K562 (cell line): ENCODE data around the gene PRKAR2B. TPM values are rescaled to one million over a fixed set of nuclear protein-coding genes. Genes with fewer than 3 reads are reported as not detected.

Source experiments
- ATF1 ChIP-seq, 2 experiments: fragments of 450-650 bp in 1 of 2; IDR thresholded peaks; 2 replicates each; pipeline ENCODE4 v1.6.1; 2016; ENCODE audit warnings: missing compliant biosample characterization in 1 of 2, missing genetic modification characterization in 1 of 2
- CEBPG ChIP-seq, 3 experiments: fragments of 200-800 bp in 1 of 3; sonication (Bioruptor generic) in 1 of 3; sonication (generic) in 1 of 3; formaldehyde crosslinking in 1 of 3; IDR thresholded peaks in 2 of 3; conservative IDR thresholded peaks in 1 of 3; 2 replicates each; pipeline versions ENCODE4 v1.6.1 to v1.8.0; 2016 to 2022; ENCODE audit warnings: missing compliant biosample characterization in 2 of 3, missing genetic modification characterization in 2 of 3, mild to moderate bottlenecking in 1 of 3, missing genetic modification reagents in 1 of 3
- CREBBP ChIP-seq: IDR thresholded peaks from one replicate; pipeline ENCODE4 v1.6.1; 2012; ENCODE audit warnings: low read depth, mild to moderate bottlenecking, control low read depth, inconsistent platforms, low read length
- KLF10 ChIP-seq: fragments of 250-450 bp; sonication (Bioruptor Pico); IDR thresholded peaks from 2 replicates; pipeline ENCODE4 v1.6.1; 2021; ENCODE audit warnings: matching md5 sums
- MTA3 ChIP-seq: fragments of 450-650 bp; formaldehyde crosslinking; IDR thresholded peaks from 2 replicates; pipeline ENCODE4 v1.6.1; 2017; ENCODE audit warnings: mild to moderate bottlenecking, borderline replicate concordance
- MTF1 ChIP-seq: fragments of 250-450 bp; sonication (Bioruptor Pico); IDR thresholded peaks from 2 replicates; pipeline ENCODE4 v1.9.0; 2021; ENCODE audit warnings: moderate library complexity, mild to moderate bottlenecking, inconsistent platforms, borderline replicate concordance
- POLR2G ChIP-seq: fragments of 200-400 bp; formaldehyde crosslinking; IDR thresholded peaks from 2 replicates; pipeline ENCODE4 v1.6.1; 2017; ENCODE audit warnings: low read depth, mild to moderate bottlenecking, antibody characterized with exemption, low read length, moderate library complexity
- ZKSCAN1 ChIP-seq: fragments of 150-350 bp; IDR thresholded peaks from 2 replicates; pipeline ENCODE4 v1.6.1; 2016; ENCODE audit warnings: low read depth, low read length
- ZNF146 ChIP-seq: IDR thresholded peaks from one replicate; pipeline ENCODE4 v1.6.1; 2018; ENCODE audit warnings: missing compliant biosample characterization; ENCODE audit not compliant: unreplicated experiment
- ZNF311 ChIP-seq: fragments of 250-450 bp; sonication (Bioruptor Pico); IDR thresholded peaks from 2 replicates; pipeline ENCODE4 v1.4.0; 2020; ENCODE audit warnings: mild to moderate bottlenecking, moderate library complexity
- polyA plus RNA-seq, 8 experiments: library from polyadenylated mRNA; depleted of rRNA in 4 of 8; stranded (reverse) in 5 of 8; unstranded in 3 of 8; fragments of >200 nt; fragmentation: Nextera tagmentation in 2 of 8; fragmentation: Illumina TruSeq in 1 of 8; extraction: Ambion mirVana in 2 of 8; extraction: Trizol in 1 of 8; gene quantifications; 2 replicates each; pipeline versions ENCODE4 v1.2.1 to v1.2.3, GENCODE V29; 2011 to 2014; ENCODE audit warnings: inconsistent platforms in 1 of 8, missing spikeins in 1 of 8
- total RNA-seq, 7 experiments: library from RNA; depleted of rRNA in 6 of 7; stranded (reverse); fragments of >200 nt in 6 of 7; fragmentation: Illumina TruSeq in 2 of 7; extraction: Trizol in 2 of 7; gene quantifications; 2 replicates each; pipeline versions ENCODE4 v1.2.1 to v1.2.3, GENCODE V29; 2011 to 2021; ENCODE audit warnings: low replicate concordance in 1 of 7
- TF ChIP-seq, protein P1 (sequence below): fragments of 250-450 bp; sonication (Bioruptor Pico); IDR thresholded peaks from 2 replicates; pipeline ENCODE4 v1.4.0; 2020; ENCODE audit warnings: mild to moderate bottlenecking, moderate library complexity
- TF ChIP-seq, protein P2 (sequence below): sonication (generic); formaldehyde crosslinking; IDR thresholded peaks from 2 replicates; pipeline ENCODE4 v1.8.0; 2023; ENCODE audit warnings: mild to moderate bottlenecking, missing genetic modification reagents
- TF ChIP-seq, protein P3 (sequence below): sonication (generic); formaldehyde crosslinking; IDR thresholded peaks from 2 replicates; pipeline ENCODE4 v1.8.0; 2022; ENCODE audit warnings: mild to moderate bottlenecking, low read depth, missing genetic modification reagents
- TF ChIP-seq, protein P4 (sequence below): fragments of 200-800 bp; sonication (Bioruptor generic); IDR thresholded peaks from 2 replicates; pipeline ENCODE4 v1.6.1; 2017; ENCODE audit warnings: missing genetic modification characterization, missing compliant biosample characterization
- TF ChIP-seq, protein P5 (sequence below): fragments of 450-650 bp; formaldehyde crosslinking; conservative IDR thresholded peaks from 2 replicates; pipeline ENCODE4 v1.4.0; 2022; ENCODE audit warnings: mild to moderate bottlenecking, missing genetic modification characterization

Gene PRKAR2B
- total and polyA plus RNA-seq, 9 of the 15 experiments (the other 6 are each of a cell fraction or from before 2014, with no cell fraction given): 59.0 to 173 (median 129) TPM

DNA sequence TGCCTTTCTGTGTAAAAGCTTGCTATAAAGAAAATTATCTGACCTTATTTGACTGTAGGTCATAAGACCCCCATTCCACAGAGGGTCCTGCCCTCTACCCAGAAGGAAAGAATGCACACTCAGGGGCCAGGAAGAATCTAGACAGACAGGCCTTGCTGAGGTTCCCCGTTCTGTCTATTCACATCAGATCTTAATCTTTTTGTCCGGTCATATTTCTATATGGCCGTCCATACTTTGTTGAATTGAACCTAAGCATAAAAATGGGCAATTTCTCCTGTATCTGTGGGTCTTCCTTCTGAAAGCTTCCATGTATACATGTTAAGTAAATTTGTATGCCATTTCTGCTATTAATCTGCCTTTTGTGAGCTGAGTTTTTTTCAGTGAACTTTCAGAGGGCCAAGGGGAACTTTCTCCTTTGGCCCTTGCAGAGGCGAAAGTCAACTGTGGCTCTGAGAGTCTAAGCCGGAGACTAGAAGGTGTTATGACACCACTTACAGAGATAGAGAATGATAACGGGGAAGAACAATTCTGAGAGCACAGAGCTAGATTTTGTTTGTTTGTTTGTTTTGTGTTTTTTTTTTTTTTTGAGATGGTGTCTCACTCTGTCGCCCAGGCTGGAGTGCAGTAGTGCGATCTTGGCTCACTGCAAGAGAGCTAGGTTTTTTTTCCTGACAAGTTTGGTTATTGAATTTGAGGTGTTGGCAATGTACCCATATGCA is 11.6 kb upstream of the PRKAR2B start (continued):
- TF ChIP-seq, protein P1, sequence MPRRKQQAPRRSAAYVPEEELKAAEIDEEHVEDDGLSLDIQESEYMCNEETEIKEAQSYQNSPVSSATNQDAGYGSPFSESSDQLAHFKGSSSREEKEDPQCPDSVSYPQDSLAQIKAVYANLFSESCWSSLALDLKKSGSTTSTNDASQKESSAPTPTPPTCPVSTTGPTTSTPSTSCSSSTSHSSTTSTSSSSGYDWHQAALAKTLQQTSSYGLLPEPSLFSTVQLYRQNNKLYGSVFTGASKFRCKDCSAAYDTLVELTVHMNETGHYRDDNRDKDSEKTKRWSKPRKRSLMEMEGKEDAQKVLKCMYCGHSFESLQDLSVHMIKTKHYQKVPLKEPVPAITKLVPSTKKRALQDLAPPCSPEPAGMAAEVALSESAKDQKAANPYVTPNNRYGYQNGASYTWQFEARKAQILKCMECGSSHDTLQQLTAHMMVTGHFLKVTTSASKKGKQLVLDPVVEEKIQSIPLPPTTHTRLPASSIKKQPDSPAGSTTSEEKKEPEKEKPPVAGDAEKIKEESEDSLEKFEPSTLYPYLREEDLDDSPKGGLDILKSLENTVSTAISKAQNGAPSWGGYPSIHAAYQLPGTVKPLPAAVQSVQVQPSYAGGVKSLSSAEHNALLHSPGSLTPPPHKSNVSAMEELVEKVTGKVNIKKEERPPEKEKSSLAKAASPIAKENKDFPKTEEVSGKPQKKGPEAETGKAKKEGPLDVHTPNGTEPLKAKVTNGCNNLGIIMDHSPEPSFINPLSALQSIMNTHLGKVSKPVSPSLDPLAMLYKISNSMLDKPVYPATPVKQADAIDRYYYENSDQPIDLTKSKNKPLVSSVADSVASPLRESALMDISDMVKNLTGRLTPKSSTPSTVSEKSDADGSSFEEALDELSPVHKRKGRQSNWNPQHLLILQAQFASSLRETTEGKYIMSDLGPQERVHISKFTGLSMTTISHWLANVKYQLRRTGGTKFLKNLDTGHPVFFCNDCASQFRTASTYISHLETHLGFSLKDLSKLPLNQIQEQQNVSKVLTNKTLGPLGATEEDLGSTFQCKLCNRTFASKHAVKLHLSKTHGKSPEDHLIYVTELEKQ (CRISPR knock-in tag): no peak
- TF ChIP-seq, protein P2, sequence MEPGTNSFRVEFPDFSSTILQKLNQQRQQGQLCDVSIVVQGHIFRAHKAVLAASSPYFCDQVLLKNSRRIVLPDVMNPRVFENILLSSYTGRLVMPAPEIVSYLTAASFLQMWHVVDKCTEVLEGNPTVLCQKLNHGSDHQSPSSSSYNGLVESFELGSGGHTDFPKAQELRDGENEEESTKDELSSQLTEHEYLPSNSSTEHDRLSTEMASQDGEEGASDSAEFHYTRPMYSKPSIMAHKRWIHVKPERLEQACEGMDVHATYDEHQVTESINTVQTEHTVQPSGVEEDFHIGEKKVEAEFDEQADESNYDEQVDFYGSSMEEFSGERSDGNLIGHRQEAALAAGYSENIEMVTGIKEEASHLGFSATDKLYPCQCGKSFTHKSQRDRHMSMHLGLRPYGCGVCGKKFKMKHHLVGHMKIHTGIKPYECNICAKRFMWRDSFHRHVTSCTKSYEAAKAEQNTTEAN: no peak
- no peak for TF ChIP-seq ZNF146 (CRISPR knock-in tag)
- TF ChIP-seq CEBPG (CRISPR knock-in tag; IDR thresholded peaks at IDR 0.05): no peak
- no peak for TF ChIP-seq CEBPG (tag; conservative IDR thresholded peaks at IDR 0.05 in 1 of 2, IDR thresholded peaks at IDR 0.05 in 1 of 2)
- no peak for TF ChIP-seq ZNF311
- no peak for TF ChIP-seq CREBBP
- no peak for TF ChIP-seq MTA3
- TF ChIP-seq ATF1 (CRISPR knock-in tag; IDR thresholded peaks at IDR 0.05): no peak
- no peak for TF ChIP-seq ATF1 (tag; IDR thresholded peaks at IDR 0.05)
- TF ChIP-seq, protein P3, sequence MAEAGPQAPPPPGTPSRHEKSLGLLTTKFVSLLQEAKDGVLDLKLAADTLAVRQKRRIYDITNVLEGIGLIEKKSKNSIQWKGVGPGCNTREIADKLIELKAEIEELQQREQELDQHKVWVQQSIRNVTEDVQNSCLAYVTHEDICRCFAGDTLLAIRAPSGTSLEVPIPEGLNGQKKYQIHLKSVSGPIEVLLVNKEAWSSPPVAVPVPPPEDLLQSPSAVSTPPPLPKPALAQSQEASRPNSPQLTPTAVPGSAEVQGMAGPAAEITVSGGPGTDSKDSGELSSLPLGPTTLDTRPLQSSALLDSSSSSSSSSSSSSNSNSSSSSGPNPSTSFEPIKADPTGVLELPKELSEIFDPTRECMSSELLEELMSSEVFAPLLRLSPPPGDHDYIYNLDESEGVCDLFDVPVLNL: no peak
- TF ChIP-seq, protein P4, sequence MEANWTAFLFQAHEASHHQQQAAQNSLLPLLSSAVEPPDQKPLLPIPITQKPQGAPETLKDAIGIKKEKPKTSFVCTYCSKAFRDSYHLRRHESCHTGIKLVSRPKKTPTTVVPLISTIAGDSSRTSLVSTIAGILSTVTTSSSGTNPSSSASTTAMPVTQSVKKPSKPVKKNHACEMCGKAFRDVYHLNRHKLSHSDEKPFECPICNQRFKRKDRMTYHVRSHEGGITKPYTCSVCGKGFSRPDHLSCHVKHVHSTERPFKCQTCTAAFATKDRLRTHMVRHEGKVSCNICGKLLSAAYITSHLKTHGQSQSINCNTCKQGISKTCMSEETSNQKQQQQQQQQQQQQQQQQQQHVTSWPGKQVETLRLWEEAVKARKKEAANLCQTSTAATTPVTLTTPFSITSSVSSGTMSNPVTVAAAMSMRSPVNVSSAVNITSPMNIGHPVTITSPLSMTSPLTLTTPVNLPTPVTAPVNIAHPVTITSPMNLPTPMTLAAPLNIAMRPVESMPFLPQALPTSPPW: 0 out of 2 replicates have a peak, but pooled peaks have one; percentile 8
- TF ChIP-seq KLF10 (CRISPR knock-in tag): no peak
- no peak for TF ChIP-seq ZKSCAN1
- TF ChIP-seq, protein P5, sequence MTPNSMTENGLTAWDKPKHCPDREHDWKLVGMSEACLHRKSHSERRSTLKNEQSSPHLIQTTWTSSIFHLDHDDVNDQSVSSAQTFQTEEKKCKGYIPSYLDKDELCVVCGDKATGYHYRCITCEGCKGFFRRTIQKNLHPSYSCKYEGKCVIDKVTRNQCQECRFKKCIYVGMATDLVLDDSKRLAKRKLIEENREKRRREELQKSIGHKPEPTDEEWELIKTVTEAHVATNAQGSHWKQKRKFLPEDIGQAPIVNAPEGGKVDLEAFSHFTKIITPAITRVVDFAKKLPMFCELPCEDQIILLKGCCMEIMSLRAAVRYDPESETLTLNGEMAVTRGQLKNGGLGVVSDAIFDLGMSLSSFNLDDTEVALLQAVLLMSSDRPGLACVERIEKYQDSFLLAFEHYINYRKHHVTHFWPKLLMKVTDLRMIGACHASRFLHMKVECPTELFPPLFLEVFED (CRISPR knock-in tag): no peak
- TF ChIP-seq MTF1: 0 out of 2 replicates have a peak, but pooled peaks have one; percentile 52
- no peak for TF ChIP-seq POLR2G
